NOMO-1 treated with dmso at 0.1 percent for 144 hours (cell line): ENCODE results near the gene CD63.

Experiments used
- DNase-seq: peaks from one replicate; lab custom pipeline; 2025; ENCODE audit not compliant: unreplicated experiment; lab: John Stamatoyannopoulos, UW

CD63 gene

DNA sequence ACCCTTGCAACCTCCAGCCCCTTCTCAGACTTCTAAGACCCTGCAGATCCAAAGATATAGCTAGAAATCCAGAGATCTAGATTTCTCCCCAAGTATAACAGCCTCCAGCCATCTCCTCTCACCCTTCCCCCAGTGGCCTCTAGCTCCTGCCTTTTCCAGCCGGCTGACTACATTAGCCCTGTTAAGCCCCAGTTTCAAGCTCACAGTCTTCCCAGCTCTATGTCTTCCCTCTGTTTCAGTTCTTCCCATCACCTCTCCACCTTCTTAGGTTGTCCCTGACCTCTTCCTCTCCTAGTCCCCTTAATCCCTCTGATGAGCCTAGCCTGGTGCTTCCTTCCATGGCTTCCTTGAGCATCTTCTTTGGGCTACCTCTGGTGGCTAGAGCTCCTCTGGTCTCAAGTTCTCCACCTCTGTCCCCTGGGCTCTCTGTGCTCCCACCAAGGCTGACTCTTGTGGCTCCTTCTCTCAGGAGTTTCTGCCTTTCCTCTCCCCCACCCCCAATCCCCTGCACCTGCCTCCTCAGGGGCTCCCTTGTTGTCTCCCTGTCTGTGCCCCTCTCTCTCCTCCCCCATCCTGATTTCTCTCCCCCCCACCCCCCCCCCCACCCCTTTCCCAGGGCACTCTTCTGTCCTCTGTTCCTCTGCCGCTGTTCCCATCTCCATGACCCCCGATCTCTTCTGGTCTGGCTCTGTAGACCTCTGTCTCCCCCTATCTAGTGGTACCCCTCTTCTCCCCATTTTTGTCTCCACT, 13.3 kb upstream of the CD63 start:
- no peak for DNase-seq

DNA sequence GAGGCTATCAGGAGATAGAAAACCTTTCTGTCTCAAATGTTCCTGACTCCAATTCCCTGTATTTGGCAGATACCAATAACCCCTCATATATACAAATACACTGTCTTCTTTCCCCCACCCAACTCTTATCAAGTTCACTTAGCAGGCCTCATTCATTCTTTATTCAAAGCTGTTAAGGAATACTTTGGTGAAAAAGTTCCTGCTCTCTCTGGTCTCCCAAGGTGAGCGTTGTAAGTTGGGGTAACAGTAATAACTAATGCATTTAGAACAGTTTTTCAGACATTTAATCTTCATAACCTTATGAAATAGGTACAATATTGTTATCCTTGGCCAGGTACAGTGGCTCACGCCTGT, 10.2 kb upstream of the CD63 start:
- no peak for DNase-seq

DNA sequence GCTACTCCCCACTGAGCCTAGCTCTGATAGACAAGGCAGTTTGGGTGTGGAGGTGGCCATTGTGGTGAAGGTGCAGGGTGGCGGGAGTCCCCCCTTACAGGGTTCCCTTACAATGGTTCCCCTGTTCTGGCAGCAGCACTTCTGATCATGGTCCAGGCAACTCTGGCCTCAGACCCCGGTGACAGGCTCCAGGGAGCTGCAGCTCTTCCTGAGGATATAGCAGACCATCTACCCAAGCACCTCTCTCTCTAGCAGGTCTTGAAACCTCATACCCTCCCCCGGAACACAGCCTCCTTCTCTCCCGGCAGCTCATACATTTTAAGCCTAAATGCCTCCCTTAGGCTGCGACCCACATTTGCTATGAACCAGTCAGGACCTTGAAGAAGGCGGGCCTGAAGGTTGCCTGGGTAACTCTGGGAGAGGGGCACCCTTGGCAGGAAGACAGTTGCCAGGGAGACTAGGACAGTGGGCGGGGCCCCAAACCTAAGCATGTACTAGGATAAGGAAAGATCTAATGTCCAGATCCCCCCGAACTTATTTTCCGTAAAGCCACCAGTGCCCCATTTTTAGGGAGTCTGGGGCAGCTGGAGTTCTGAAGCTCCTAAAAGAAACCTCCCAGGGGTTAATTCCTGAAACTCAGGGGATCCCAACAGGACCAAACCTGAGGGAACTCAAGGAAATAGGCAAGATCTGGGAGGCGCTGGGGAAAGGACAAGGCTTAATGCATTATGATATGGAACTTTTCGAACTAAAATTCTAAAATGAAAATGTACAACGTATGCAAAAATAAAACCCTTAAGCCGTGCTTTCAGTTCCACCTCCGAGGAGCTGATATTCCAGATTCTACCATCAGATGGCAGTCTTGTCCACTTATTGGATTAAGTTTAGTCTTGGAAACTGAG, 9.6 kb upstream of the CD63 start:
- peak; percentile 70 for DNase-seq

DNA sequence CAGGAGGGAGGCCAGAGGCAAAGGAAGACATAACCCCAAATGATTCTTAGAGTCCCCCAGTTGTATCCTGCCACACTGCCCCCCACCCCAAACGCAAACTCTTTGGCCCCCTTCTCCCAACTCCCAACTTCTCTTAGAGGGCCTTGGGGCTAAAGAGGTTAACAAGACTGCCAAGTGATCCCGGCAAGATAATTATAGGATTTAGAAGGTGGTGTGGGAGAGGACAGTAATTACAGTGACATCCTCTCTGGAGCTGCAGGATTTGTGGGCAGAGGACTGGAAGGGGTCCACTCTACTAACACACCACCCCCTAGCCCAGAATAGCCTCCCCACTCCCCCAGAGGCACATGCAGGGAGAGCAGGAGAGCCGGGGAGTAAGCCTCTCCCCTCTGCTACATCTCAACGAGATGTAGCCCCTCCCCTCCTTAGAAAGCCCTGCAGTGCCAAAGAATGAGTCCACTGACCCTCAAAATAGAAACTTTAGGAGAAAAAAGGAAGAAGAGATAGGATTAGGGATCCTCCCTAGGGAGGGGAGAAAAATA, 8.8 kb upstream of the CD63 start:
- no peak for DNase-seq

DNA sequence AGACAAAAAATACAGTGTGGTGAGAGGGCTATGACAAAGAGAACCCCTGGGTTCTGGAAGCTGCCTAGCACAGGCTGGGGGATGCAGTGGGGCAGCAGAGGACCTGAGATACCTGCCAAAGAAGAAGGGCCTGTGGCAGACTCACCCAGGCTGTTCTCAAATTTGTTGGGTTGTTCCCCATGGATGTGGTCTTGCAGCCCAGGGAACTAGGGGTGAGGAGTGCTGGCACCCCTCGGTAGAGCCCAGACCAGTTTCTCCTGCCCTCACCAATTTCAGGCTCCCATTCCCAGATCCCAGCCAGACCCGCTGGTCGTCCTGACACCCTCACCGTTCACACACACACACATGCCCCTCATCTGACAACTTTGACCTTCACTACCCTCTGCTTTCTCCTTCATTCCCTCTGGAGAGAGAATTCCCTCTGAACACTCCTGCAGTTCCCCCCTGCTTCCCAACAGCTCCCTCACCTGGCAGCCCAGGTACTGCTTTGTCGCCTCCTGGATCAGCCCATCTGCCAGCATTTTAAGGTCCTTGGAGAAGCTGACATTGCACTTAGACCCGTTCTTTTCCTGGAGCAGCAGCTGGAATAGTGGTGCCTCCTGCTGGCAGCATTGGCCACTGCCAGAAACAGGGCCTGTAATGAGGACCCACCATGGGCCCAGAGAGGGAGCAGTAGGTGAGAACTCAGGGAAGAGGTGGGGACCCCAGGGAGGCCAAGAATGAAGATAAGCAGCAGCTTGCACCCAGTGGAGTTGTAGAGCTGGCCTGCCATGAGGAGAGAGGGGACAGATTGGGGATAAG, 8.2 kb upstream of the CD63 start:
- peak; percentile 37 for DNase-seq

DNA sequence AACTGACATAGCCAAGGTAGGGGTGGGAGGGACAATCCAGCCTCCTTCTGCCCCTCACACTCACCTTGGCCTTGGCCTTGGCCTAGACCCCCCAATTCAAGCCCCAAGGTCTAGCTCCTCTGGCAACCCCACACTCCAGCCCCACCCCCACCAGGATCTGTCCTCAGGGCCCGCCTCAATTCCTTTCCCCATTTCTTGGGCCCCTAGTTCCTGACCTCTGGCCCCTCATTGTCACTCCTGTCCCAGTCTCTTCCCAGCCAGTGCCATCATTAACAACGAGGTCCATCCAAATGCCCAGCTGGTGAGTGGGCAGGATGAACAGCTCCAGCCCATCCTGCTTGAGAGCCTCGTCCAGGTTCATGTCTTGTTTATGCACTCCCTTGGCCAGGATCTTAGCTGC, 7.3 kb upstream of the CD63 start:
- no peak for DNase-seq

DNA sequence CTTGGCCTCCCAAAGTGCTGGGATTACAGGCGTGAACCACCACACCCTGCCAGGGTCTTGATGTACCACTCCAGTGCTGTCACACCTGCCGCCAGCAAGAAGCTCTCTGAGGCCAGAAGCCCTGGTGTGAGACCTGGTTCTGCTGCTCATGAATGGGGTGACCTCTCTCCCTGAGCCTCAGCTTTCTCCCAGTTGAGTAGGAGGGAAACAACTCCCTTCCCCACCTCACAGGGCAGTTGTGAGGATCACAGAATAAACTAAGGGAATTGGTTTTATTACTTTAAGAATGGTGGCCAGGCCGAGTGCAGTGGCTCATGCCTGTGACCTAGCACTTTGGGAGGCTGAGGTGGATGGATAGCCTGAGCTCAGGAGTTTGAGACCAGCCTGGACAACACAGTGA, 5.8 kb upstream of the CD63 start:
- DNase-seq: no peak

DNA sequence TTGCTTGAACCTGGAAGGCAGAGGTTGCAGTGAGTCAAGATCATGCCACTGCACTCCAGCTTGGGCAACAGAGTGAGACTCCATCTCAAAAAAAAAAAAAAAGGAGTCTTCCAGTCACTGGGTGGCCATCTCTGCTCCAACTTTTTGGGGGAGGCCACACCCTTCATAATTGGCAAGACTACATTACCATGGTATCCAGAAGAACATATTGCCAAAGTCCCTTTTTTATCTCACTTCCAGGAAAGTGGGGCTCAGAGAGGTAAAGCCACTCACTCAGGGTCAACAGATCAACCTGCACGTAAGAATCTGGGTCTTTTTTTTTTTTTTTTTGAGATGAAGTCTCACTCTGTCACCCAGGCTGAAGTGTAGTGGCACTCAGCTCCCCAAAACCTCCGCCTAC, 5.0 kb upstream of the CD63 start:
- DNase-seq: no peak

DNA sequence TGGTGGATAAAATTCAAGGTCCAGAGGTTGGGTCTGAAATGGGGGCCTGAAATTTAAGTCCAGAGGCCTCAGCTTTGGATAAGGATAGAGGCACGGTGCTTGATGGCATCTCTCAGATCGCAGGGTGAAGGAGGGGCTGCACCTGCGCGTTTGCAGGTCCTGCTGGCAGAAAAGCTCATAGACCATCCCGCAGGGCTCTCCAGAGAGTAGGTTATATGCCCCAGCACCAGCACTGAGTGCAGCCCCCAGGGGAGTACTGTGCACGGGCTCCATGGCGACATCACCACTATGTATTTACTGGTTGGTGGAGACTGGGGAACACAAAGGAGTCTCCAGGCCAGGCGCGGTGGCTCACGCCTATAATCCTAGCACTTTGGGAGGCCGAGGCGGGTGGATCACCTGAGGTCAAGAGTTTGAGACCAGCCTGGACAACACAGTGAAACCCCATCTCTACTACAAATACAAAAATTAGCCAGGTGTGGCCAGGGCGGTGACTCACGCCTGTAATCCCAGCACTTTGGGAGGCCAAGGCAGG, 4.3 kb upstream of the CD63 start:
- DNase-seq: no peak

DNA sequence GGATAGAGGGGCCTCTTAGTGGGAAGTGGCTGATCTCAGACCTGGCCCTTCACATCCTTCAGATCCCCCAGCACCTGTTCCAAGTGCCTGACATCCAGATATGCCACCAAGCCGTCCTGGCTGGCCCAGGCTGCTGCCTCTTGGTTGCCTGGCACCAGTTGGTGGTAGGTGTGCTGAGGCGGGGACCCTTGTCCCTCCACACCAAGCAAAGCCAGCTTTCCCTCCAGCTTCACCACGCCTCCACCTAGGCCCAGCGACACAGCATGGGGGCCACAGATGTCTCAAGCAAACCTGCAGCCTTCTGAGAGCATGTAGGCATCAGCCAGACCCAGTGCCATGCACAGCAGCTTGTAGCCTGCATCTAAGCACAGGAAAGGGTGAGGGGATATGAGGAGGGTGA, 3.5 kb upstream of the CD63 start:
- no peak for DNase-seq

DNA sequence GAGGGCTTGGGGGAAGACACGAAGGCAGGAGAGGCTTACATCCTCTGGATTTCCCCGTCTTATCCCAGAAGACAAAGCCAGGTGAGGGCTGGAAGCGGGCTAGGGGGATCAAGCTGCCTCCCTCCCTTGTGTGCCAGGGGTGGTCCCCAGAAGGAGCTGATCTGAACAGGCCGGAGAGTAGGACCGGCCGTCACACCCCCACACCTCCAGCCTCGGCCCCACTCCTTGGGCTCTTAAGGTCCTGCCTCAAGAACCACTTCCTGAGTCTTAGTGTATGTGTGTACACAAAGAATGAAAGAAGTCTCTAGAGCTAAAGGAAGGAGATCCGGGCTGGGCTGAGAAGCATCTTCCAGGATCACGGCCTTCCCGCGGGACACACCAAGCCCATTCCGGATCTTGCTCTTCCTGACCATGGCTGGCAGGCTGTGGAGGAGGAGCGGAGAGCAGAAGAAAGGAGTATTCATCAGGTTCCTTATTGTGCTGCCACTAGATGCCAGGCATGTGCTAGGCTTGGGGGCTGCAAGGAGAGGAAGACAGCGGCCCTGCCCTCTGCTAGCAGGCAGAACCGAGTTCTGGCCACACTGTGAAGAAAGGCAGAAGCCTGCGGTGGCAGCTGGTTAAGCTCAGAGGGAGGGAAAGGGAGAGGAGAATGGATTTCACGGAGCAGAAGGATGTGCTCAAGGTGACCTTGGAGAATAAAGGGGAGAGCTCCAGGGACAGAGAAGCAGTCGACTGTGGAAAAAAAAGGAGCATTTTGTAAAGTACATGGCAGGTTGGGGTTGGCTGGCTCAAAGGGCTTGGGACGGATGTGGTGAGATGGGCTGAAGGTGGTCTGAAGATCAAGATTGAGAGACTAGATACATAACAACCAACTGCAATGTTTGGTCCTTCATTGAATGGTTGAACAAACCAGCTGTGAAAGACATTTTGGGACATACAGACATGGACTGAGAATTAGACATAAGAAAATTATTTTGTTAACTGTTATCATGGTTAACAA, 1.3 kb upstream of the CD63 start:
- peak; percentile 54 for DNase-seq

DNA sequence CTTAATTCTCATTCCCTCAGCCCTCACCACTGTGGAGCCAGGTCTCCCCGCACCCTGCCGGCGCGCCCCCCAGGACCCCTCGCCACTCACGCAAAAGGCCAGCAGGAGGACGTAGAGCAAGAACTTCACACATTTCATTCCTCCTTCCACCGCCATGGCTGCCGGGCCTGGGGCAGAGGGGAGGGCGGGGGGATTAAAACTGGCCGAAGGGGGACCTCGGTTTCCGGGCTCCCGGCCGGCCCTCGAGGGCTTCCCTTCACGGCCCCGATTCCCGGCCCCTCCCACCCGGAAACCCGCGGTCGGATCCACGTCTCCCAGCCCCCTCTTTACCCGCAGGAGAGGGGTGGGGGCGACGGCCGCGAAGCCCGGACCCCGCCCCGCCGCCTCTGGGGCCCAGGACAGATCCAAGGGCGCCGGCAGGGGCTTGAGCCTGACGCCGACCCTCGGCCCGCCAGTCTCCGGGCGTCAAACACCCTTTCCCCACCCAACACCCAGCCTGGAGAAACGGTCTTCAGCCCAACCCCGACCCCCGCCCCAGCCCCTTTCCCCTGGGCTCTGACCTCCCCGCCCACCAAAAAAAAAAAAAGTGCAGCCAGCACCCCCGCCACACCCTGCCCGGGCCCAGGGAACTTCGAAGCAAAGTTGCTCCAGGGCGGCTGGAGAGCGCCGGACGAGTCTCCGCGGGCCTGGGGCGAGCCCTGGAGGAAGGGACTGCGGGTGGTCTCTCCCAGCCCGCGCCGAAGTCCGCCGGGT, 447 bp downstream of the CD63 start:
- no peak for DNase-seq

DNA sequence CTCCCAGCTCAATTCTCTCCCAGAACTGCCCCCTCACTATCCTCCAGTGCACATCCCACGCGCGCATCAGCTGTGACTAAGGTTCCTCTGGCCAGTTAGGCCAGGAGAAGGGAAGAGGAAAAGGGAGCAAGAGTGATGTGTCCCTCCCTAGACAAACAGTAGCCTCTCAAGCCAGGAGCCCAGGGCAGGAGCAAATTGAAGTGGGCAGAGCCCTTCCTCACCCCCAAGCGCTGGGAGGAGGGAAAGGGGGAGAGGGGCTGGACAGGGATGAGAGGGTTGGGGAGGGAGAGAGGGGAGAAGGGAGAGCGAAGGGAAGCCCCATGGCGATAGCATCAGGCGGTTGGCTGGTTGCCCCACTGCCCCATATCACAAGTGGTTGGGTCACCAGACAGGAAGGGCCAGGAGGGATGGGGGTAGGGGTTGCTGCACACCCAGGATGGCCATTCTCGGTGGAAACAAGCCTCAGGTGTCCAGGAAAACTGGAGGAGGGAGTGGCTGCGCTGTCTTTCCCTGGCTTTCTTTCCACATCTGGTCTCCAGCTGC, 1.1 kb downstream of the CD63 start:
- no peak for DNase-seq

DNA sequence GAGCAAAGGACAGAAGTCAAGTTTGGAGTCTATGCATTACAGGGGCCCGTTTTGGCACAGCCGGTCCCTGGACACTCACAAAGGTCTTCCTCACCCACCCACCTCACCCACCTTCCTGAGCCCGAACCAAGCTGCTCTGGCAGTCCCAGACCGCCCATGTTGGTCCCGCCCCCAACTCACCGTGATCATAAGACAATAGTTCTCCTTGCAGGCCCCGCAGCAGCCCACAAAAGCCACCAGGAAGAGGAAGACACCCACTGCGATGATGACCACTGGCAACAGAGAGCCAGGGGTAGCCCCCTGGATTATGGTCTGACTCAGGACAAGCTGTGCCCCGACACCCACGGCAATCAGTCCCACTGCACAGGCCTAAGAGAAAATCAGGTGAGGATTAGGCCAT, 1.8 kb downstream of the CD63 start:
- no peak for DNase-seq

DNA sequence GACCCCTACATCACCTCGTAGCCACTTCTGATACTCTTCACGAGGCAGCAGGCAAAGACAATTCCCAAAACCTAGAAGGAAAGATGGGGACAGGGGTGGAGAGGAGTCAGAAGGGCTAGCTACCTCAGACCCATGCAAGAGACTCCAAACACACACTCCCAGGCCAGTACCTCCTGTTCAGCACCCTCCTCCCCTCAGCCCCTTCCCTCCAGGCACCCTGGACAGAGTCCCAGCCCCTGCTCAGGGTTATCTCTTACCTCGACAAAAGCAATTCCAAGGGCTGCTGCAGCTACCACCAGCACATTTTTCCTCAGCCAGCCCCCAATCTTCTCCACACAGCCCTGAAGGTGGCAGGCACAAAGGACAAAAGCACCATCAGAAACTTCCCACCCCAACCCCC, 3.3 kb downstream of the CD63 start:
- DNase-seq: no peak

DNA sequence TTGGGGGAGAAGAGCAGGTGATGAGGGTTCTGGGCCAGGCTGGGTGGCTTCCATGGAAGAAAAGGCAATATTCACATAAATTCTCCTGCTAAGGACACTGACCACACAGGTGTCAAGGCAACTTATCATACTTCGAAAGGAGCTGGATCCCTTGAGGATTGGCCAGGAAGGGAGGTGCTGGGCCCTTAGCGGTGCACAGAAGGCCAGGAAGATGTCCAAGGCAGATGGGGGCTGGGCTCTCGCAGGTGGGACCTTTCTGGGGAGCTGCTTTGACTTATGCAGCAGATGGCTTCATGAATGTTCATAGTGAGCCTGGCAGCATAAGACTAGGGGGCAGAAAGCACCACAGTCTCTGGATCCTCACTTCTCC, 3.9 kb downstream of the CD63 start:
- no peak for DNase-seq

DNA sequence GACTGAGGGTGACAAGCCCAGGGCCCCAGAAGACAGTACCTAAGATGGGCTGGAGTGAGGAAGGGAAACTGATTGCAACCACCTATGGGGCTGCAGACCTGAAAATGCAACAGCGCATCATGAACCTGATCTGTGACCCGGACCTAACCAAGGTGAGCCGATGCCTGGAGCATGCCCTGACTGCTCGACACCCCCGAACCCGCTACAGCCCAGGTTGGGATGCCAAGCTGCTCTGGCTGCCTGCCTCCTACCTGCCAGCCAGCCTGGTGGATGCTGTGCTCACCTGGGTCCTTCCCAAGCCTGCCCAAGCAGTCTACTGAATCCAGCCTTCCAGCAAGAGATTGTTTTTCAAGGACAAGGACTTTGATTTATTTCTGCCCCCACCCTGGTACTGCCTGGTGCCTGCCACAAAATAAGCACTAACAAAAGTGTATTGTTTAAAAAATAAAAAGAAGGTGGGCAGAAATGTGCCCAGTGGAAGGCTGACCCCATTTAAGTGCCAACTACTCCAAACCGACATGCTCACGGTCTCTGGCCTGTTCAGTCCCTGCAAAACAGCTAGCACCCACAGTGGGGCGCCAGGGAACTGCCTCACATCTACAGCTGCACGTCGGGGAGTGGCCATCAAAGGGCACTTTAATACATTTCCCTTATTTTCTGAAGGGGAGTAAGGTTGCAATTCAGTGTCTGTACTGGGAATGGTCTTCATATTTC, 4.4 kb downstream of the CD63 start:
- peak; percentile 67 for DNase-seq

DNA sequence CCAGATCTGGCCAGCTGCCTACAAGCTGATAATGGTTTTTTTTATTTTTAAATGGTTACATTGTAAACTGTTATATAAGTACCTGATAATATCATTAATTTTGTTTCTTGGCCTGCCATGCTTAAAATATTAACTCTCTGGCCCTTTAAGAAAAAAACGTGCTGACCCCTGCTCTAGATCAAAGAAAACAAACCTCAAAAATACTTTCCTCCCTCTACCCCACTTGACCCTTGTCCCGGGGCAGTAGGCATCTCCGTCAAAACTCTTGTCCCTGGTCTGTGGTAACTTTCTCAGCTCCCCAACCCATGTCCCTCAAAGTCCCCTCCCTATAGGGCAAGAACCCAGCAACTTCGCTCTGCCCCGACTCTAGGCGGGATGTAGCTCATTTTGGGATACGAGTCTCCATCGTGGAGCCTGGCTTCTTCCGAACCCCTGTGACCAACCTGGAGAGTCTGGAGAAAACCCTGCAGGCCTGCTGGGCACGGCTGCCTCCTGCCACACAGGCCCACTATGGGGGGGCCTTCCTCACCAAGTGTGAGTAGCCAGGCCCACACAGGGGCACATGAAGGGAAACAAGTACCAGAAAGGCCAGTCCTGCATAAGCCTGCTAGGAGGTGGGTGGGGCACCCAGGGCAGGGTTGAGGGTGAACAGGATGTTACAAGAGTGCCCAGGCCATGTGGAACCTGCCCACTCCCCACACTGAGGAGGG, 5.1 kb downstream of the CD63 start:
- no peak for DNase-seq
